Ishikawa (cell line): ENCODE results near the gene MCOLN2.

Source experiments
- CEBPB ChIP-seq: IDR thresholded peaks from 2 replicates; pipeline ENCODE4 v1.6.1; 2012
- CREB1 ChIP-seq: IDR thresholded peaks from 2 replicates; pipeline ENCODE4 v1.6.1; 2012; ENCODE audit warnings: low read depth
- EGR1 ChIP-seq: IDR thresholded peaks from 2 replicates; pipeline ENCODE4 v1.6.1; 2012
- EP300 ChIP-seq: IDR thresholded peaks from 2 replicates; pipeline ENCODE4 v1.6.1; 2012; ENCODE audit warnings: borderline replicate concordance
- FOXM1 ChIP-seq: IDR thresholded peaks from 2 replicates; pipeline ENCODE4 v1.6.1; 2012; ENCODE audit warnings: low read depth, borderline replicate concordance
- MAX ChIP-seq: IDR thresholded peaks from 2 replicates; pipeline ENCODE4 v1.6.1; 2012
- NFIC ChIP-seq: IDR thresholded peaks from 2 replicates; pipeline ENCODE4 v1.6.1; 2012
- RAD21 ChIP-seq: IDR thresholded peaks from 2 replicates; pipeline ENCODE4 v1.6.1; 2012; ENCODE audit warnings: low read depth
- REST ChIP-seq: IDR thresholded peaks from 2 replicates; pipeline ENCODE4 v1.6.1; 2012; ENCODE audit warnings: low read depth, mild to moderate bottlenecking
- TAF1 ChIP-seq: IDR thresholded peaks from 2 replicates; pipeline ENCODE4 v1.6.1; 2012; ENCODE audit warnings: low read depth, mild to moderate bottlenecking
- TCF12 ChIP-seq: IDR thresholded peaks from 2 replicates; pipeline ENCODE4 v1.6.1; 2012; ENCODE audit warnings: low read depth
- TEAD4 ChIP-seq: IDR thresholded peaks from 2 replicates; pipeline ENCODE4 v1.6.1; 2012
- USF1 ChIP-seq: IDR thresholded peaks from 2 replicates; pipeline ENCODE4 v1.6.1; 2012
- YY1 ChIP-seq: IDR thresholded peaks from 2 replicates; pipeline ENCODE4 v1.6.1; 2012; ENCODE audit warnings: low read depth
- ZBTB7A ChIP-seq: IDR thresholded peaks from 2 replicates; pipeline ENCODE4 v1.6.1; 2012; ENCODE audit warnings: low read depth

The MCOLN2 gene

GRCh38 chr1:84918726-84919336 is 78.1 kb downstream of the MCOLN2 start:
- TF ChIP-seq CREB1: no peak

- no peak for TF ChIP-seq CREB1
- no peak for TF ChIP-seq TCF12
- TF ChIP-seq YY1: no peak
- TF ChIP-seq EP300: no peak
- no peak for TF ChIP-seq USF1
- TF ChIP-seq EGR1: no peak
- TF ChIP-seq REST: no peak
- no peak for TF ChIP-seq FOXM1
- TF ChIP-seq NFIC: no peak
- no peak for TF ChIP-seq TAF1
Measured at GRCh38 chr1:84916897-84917296, 80.0 kb downstream of the MCOLN2 start.

GRCh38 chr1:84913555-84913892 is 83.4 kb downstream of the MCOLN2 start:
- TF ChIP-seq MAX: no peak
- peak; percentile 9; the same call in 1 of the 2 replicates for TF ChIP-seq EP300
- TF ChIP-seq CEBPB: peak; percentile 89

GRCh38 chr1:84912726-84913554 is 84.0 kb downstream of the MCOLN2 start:
- TF ChIP-seq TCF12 (no peak), TAF1 (no peak), ZBTB7A (no peak), FOXM1 (no peak), MAX (no peak), EGR1 (no peak), USF1 (no peak), NFIC (no peak), CREB1 (no peak), YY1 (no peak), EP300 (no peak)

GRCh38 chr1:84907095-84907827 is 89.7 kb downstream of the MCOLN2 start:
- no peak for TF ChIP-seq CREB1
- TF ChIP-seq EGR1: no peak
- TF ChIP-seq CEBPB: no peak
- no peak for TF ChIP-seq USF1
- TF ChIP-seq RAD21: no peak
- no peak for TF ChIP-seq TEAD4
- no peak for TF ChIP-seq FOXM1
- TF ChIP-seq MAX: no peak
- TF ChIP-seq NFIC: no peak
- TF ChIP-seq YY1: no peak
- TF ChIP-seq ZBTB7A: no peak
- TF ChIP-seq TAF1: no peak
- TF ChIP-seq REST: no peak
- TF ChIP-seq EP300: no peak
- TF ChIP-seq TCF12: no peak
